Uterus (tissue), 2 donors: ENCODE results near the gene C1QL1.

Experiments
- CTCF ChIP-seq, 4 experiments: fragments of 200-600 bp in 2 of 4; fragments of 450-650 bp in 2 of 4; sonication (generic) in 2 of 4; IDR thresholded peaks; one replicate each; pipeline ENCODE4 v1.5.1; 2016 to 2019; ENCODE audit warnings: antibody characterized with exemption in 4 of 4, mild to moderate bottlenecking in 2 of 4, moderate library complexity in 1 of 4
- POLR2A ChIP-seq, 2 donors: fragments of 450-650 bp; IDR thresholded peaks; one replicate each; pipeline ENCODE4 v1.6.1; 2016; ENCODE audit warnings: antibody characterized with exemption in 2 of 2, mild to moderate bottlenecking in 1 of 2, moderate library complexity in 1 of 2

GRCh38 chr17:44915321-44915726 is 52.8 kb downstream of the C1QL1 start, which contains the start of gene GFAP:
- no peak for TF ChIP-seq CTCF (IDR thresholded peaks at IDR 0.05)
- TF ChIP-seq POLR2A (IDR thresholded peaks at IDR 0.05) = no peak
